Measurements from ENCODE around the gene TAF11L11.
"Not testable (repeated sequence)": the region's sequence is repeated elsewhere in the genome, so short reads cannot be mapped to it uniquely, and the experiment has no call there.

The TAF11L11 gene

GRCh38 chr5:17603880-17604279 lies at the start of gene TAF11L11:
Gene TAF11L11 (plus strand): TSS chr5:17604183.
- H3K27ac Mint-ChIP-seq; H3K4me1 Mint-ChIP-seq; H3K36me3 Mint-ChIP-seq; ATAC-seq; H3K4me3 Mint-ChIP-seq; DNase-seq (ENCODE audit: low spot score in 2 of 2): not testable (repeated sequence)
- peaks cover 13% of the 10 kb centered on the region for H3K9me3 Mint-ChIP-seq

GRCh38 chr5:17585658-17586057 lies 18.3 kb upstream of the TAF11L11 start, which contains the start of gene TAF11L7:
Gene TAF11L7 (minus strand): TSS chr5:17585758.
- H3K4me3 Mint-ChIP-seq; H3K9me3 Mint-ChIP-seq; H3K27ac Mint-ChIP-seq; DNase-seq (ENCODE audit: low spot score in 2 of 2); ATAC-seq; H3K4me1 Mint-ChIP-seq; H3K36me3 Mint-ChIP-seq: not testable (repeated sequence)

DNA sequence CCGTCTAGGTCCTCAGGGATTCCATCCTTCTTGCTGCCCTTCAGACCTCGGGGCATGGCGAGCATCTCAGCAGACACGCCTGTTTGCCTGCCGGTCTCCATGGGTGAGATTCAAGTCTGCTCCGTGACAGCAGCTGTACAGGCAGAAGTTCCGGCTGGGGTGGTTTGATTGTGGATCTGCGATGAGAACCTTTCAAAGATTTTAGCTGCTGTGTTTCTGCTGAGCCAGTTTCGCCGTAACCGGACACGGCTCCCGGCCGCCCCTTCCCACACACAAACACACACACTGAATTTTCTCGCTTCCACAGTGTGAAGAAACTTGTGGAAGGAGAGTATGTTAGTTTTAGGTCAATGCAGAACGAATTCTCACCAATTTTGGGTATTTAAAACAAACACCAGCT lies 13.1 kb upstream of the TAF11L11 start, which contains the start of gene TAF11L8:
Gene TAF11L8 (minus strand): TSS at position 101 of the 400 bp plus-strand sequence.
- not testable (repeated sequence) for H3K4me3 Mint-ChIP-seq; H3K36me3 Mint-ChIP-seq; ATAC-seq; DNase-seq (ENCODE audit: low spot score in 2 of 2); H3K27ac Mint-ChIP-seq; H3K9me3 Mint-ChIP-seq; H3K4me1 Mint-ChIP-seq

DNA sequence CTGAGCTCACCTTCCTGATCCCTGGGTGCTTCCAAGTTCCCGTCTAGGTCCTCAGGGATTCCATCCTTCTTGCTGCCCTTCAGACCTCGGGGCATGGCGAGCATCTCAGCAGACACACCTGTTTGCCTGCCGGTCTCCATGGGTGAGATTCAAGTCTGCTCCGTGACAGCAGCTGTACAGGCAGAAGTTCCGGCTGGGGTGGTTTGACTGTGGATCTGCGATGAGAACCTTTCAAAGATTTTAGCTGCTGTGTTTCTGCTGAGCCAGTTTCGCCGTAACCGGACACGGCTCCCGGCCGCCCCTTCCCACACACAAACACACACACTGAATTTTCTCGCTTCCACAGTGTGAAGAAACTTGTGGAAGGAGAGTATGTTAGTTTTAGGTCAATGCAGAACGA lies 9.7 kb upstream of the TAF11L11 start, which contains the start of gene TAF11L9:
Gene TAF11L9 (minus strand): TSS at position 140 of the 400 bp plus-strand sequence.
- ATAC-seq; DNase-seq (ENCODE audit: low spot score in 2 of 2); H3K4me1 Mint-ChIP-seq; H3K9me3 Mint-ChIP-seq; H3K4me3 Mint-ChIP-seq; H3K27ac Mint-ChIP-seq; H3K36me3 Mint-ChIP-seq: not testable (repeated sequence)

DNA sequence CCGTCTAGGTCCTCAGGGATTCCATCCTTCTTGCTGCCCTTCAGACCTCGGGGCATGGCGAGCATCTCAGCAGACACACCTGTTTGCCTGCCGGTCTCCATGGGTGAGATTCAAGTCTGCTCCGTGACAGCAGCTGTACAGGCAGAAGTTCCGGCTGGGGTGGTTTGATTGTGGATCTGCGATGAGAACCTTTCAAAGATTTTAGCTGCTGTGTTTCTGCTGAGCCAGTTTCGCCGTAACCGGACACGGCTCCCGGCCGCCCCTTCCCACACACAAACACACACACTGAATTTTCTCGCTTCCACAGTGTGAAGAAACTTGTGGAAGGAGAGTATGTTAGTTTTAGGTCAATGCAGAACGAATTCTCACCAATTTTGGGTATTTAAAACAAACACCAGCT lies 6.3 kb upstream of the TAF11L11 start, which contains the start of gene TAF11L10:
Gene TAF11L10 (minus strand): TSS at position 101 of the 400 bp plus-strand sequence.
- H3K9me3 Mint-ChIP-seq; H3K36me3 Mint-ChIP-seq; H3K27ac Mint-ChIP-seq; H3K4me3 Mint-ChIP-seq; H3K4me1 Mint-ChIP-seq; DNase-seq (ENCODE audit: low spot score in 2 of 2); ATAC-seq: not testable (repeated sequence)

GRCh38 chr5:17604951-17605350 lies 968 bp downstream of the TAF11L11 start:
- DNase-seq (ENCODE audit: low spot score in 2 of 2): no peak
- peaks cover 13% of the 10 kb centered on the region for H3K9me3 Mint-ChIP-seq
- no peak overlapping the region for H3K4me3 Mint-ChIP-seq
- no peaks in the 10 kb centered on the region for H3K36me3 Mint-ChIP-seq
- no peak for ATAC-seq
- H3K4me1 Mint-ChIP-seq: no peaks in the 10 kb centered on the region
- no peak overlapping the region for H3K27ac Mint-ChIP-seq

DNA sequence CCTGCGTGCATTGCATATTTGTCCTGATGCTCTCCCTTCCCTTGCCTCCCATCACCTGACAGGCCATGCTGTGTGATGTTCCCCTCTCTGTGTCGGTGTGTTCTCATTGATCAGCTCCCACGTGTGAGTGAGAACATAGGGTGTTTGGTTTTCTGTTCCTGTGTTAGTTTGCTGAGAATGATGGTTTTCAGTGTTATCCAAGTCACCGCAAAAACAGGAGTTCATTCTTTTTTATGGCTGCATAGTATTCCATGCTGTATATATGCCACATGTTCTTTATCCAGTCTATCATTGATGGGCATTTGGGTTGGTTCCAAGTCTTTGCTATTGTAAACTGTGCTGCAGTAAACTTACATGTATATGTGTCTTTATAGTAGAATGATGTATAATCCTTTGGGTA lies 3.5 kb downstream of the TAF11L11 start:
- H3K27ac Mint-ChIP-seq; H3K4me1 Mint-ChIP-seq; H3K4me3 Mint-ChIP-seq; H3K36me3 Mint-ChIP-seq; DNase-seq (ENCODE audit: low spot score in 2 of 2); ATAC-seq: not testable (repeated sequence)
- H3K9me3 Mint-ChIP-seq: peaks cover 16% of the 10 kb centered on the region

DNA sequence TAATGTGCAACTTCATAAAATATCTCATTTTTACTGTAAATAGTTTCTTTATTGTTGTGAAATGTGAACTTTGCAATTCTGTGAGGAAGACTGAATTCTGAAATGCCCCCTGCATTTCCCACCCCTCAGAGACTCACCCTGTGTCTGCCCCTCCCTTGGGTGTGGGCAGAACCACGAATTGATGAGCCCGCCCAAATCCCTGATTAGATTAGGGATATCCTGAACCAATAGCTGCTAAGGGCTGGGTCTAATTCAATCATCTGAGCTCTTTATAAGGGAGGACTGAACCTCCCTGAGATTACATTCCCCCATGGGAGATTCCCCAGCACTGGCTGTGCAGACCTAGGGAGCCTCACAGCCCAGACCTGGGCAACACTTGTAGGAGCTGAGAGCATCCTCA lies 6.1 kb downstream of the TAF11L11 start, which contains the start of gene TAF11L12:
Gene TAF11L12 (plus strand): TSS at position 301 of the 400 bp plus-strand sequence.
- H3K9me3 Mint-ChIP-seq: peaks cover 18% of the 10 kb centered on the region
- H3K36me3 Mint-ChIP-seq; DNase-seq (ENCODE audit: low spot score in 2 of 2); H3K4me1 Mint-ChIP-seq; H3K27ac Mint-ChIP-seq; H3K4me3 Mint-ChIP-seq; ATAC-seq: not testable (repeated sequence)

DNA sequence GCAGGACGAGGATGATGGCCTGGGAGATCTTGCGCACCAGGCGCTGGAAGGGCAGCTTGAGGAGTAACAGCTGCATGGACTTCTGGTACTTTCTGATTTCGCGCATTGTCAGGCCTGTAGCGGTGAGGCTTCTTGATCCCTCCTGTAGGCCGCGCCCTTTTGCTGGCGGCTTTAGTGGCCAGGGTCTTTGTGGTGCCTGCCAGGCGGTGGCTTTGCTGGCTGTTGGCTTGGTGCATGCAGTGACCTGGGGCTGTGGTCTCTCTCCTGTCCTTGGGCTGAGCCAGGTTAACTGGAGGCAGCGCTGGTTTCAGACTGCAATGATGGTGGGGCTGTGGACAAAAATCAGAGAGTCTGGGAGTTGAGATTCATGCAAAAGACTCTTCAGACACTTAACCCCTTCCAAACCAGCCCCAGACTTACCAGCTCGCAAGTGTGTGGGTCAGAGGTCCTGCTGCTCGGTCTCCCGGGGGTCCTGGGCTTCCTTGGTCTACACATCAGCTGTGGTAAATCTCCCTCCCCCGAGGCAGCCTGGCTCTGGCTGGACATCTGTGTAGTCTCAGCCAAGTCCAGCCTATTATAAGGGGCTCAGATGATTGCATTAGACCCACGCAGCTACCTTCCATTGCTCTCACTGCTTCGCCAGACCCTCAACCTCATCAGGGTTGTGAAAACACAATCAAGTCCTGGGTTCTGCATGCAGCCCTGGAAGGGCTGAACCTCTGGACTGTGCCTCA lies 11.1 kb downstream of the TAF11L11 start:
- Mint-ChIP-seq H3K27ac (no peak overlapping the region), H3K9me3 (peaks cover 12% of the 10 kb centered on the region), H3K36me3 (no peaks in the 10 kb centered on the region), H3K4me3 (no peak overlapping the region), H3K4me1 (no peaks in the 10 kb centered on the region)
- ATAC-seq (no peak), DNase-seq (ENCODE audit: low spot score in 2 of 2) (no peak)

GRCh38 chr5:17619354-17619753 lies 15.4 kb downstream of the TAF11L11 start:
- no peak overlapping the region for H3K4me3 Mint-ChIP-seq
- ATAC-seq: no peak
- no peaks in the 10 kb centered on the region for H3K36me3 Mint-ChIP-seq
- no peaks in the 10 kb centered on the region for H3K4me1 Mint-ChIP-seq
- DNase-seq (ENCODE audit: low spot score in 2 of 2): no peak
- peaks cover 9% of the 10 kb centered on the region for H3K9me3 Mint-ChIP-seq
- H3K27ac Mint-ChIP-seq: no peak overlapping the region

- H3K27ac Mint-ChIP-seq: no peak overlapping the region
- ATAC-seq: no peak
- H3K36me3 Mint-ChIP-seq: no peaks in the 10 kb centered on the region
- H3K4me1 Mint-ChIP-seq: no peaks in the 10 kb centered on the region
- DNase-seq (ENCODE audit: low spot score in 2 of 2): no peak
- no peak overlapping the region for H3K4me3 Mint-ChIP-seq
- H3K9me3 Mint-ChIP-seq: peaks cover 6% of the 10 kb centered on the region
These were observed 16.6 kb downstream of the TAF11L11 start for GRCh38 chr5:17620627-17621026.

DNA sequence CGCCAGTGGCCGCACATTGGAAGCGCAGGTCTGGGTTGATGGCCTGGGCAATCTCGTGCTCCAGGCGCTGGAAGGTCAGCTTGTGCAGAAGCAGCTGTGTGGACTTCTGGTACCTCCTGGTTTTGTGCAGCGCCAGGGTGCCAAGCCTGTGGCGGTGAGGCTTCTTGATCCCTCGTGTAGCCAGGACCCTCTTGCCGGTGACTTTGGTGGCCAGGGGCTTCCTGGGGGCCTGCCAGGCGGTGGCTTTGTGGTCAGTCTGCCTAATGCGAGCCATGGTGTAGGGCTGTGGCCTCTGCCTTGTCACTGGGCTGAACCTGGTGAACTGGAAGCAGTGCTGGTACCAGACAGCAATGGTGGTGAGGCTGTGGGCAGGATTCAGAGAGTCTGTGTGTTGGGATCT lies 21.7 kb downstream of the TAF11L11 start:
- H3K9me3 Mint-ChIP-seq: peaks cover 8% of the 10 kb centered on the region
- no peak overlapping the region for H3K4me3 Mint-ChIP-seq
- H3K36me3 Mint-ChIP-seq: no peaks in the 10 kb centered on the region
- no peak overlapping the region for H3K27ac Mint-ChIP-seq
- H3K4me1 Mint-ChIP-seq: no peaks in the 10 kb centered on the region
- ATAC-seq (peak; percentile 16), DNase-seq (ENCODE audit: low spot score in 2 of 2) (no peak)

- DNase-seq (ENCODE audit: low spot score in 2 of 2); H3K4me3 Mint-ChIP-seq; H3K36me3 Mint-ChIP-seq; H3K4me1 Mint-ChIP-seq; H3K9me3 Mint-ChIP-seq; ATAC-seq; H3K27ac Mint-ChIP-seq: not testable (repeated sequence)
These were observed 27.8 kb downstream of the TAF11L11 start, which contains the start of gene TAF11L13 for GRCh38 chr5:17631788-17632187. Gene TAF11L13 (plus strand): TSS chr5:17632088.

DNA sequence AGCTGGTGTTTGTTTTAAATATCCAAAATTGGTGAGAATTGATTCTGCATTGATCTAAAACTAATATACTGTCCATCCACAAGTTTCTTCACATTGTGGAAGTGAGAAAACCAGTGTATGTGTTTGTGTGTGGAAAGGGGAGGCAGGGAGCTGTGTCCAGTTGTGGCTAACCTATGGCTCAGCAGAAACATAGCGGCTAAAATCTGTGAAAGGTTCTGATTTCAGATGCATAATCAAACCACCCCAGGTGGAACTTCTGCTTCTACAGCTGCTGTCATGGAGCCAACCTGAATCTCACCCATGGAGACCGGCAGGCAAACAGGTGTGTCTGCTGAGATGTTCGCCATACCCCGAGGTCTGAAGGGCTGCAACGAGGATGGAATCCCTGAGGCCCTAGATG lies 30.2 kb downstream of the TAF11L11 start, which contains the start of gene TAF11L14:
Gene TAF11L14 (plus strand): TSS at position 301 of the 400 bp plus-strand sequence.
- Mint-ChIP-seq H3K4me3 (no peak within 1 kb of the TSS), H3K36me3 (no peaks in the 10 kb centered on the region), H3K27ac (no peak within 1 kb of the TSS), H3K4me1 (no peaks in the 10 kb centered on the region), H3K9me3 (peaks cover 9% of the 10 kb centered on the region)
- DNase-seq (ENCODE audit: low spot score in 2 of 2) (no peak), ATAC-seq (no peak)

GRCh38 chr5:17649232-17649631 lies 45.2 kb downstream of the TAF11L11 start:
- H3K27ac Mint-ChIP-seq; ATAC-seq; H3K4me3 Mint-ChIP-seq; H3K4me1 Mint-ChIP-seq; H3K36me3 Mint-ChIP-seq; DNase-seq (ENCODE audit: low spot score in 2 of 2): not testable (repeated sequence)
- H3K9me3 Mint-ChIP-seq: peaks cover 13% of the 10 kb centered on the region

GRCh38 chr5:17655201-17655759 lies 51.3 kb downstream of the TAF11L11 start:
- not testable (repeated sequence) for DNase-seq (ENCODE audit: low spot score in 2 of 2); H3K4me3 Mint-ChIP-seq; H3K36me3 Mint-ChIP-seq; H3K4me1 Mint-ChIP-seq; H3K27ac Mint-ChIP-seq
- ATAC-seq: peak; percentile 13
- peaks cover 12% of the 10 kb centered on the region for H3K9me3 Mint-ChIP-seq

All from stimulated activated effector memory CD8-positive, alpha-beta T cell treated with anti-CD3 and anti-CD28 coated beads, Interleukin-12 subunit alpha, Interleukin-12 subunit beta, amount 100 ng/mL, for 72 hours (primary cell).